Left lobe of liver (tissue), 2 donors: ENCODE measurements around the gene GATA3. TPM values are rescaled to one million over a fixed set of nuclear protein-coding genes. Genes with fewer than 3 reads are reported as not detected.

Experiments
- ATAC-seq: fragments of 200-7000 bp; cut with Tn5 transposase; one replicate; pipeline ENCODE4 v1.9.1; 2020; ENCODE audit warnings: mild to moderate bottlenecking, moderate library complexity
- DNase-seq: peaks from one replicate; pipeline ENCODE4 v3.0.0-alpha.2; 2020; ENCODE audit warnings: low spot score
- total RNA-seq: library from RNA; stranded (reverse); gene quantifications from one replicate; pipeline ENCODE4 v1.2.1, GENCODE V29; 2021
- donor health status: DM: no; HTN: no; CAD: no; lungs with moderate emphysema.
- donor health status: DM: no; HTN: yes; CAD: no.

GATA3 gene
- total RNA-seq, 1 donor from 2014 or later, result 0.88 TPM

- DNase-seq (peak; percentile 85), ATAC-seq (peak; percentile 75)
Measured at GRCh38 chr10:8050556-8051108, 3.9 kb upstream of the GATA3 start.

GRCh38 chr10:8051109-8051821 is 3.2 kb upstream of the GATA3 start:
- ATAC-seq (no peak), DNase-seq (no peak)

GRCh38 chr10:8051851-8052257 is 2.6 kb upstream of the GATA3 start:
- no peak for ATAC-seq
- DNase-seq, result no peak

- ATAC-seq (no peak), DNase-seq (no peak)
Measured at GRCh38 chr10:8052341-8052955, 2.0 kb upstream of the GATA3 start.

- DNase-seq (no peak), ATAC-seq (no peak)
Measured at GRCh38 chr10:8052956-8053445, 1.5 kb upstream of the GATA3 start.

- ATAC-seq (peak; percentile 80), DNase-seq (peak; percentile 84)
Measured at GRCh38 chr10:8053446-8054243, 843 bp upstream of the GATA3 start.

- DNase-seq, result no peak
Measured at GRCh38 chr10:8054244-8054493, 319 bp upstream of the GATA3 start.

GRCh38 chr10:8055420-8056349 is 1.2 kb downstream of the GATA3 start:
- ATAC-seq (no peak), DNase-seq (no peak)

More at GRCh38 chr10:8054244-8054493, 319 bp upstream of the GATA3 start:
- ATAC-seq, result no peak

GRCh38 chr10:8056378-8056777 is 1.9 kb downstream of the GATA3 start:
- no peak for ATAC-seq
- DNase-seq, result no peak

- DNase-seq, result no peak
- ATAC-seq, result no peak
Measured at GRCh38 chr10:8056871-8057331, 2.4 kb downstream of the GATA3 start.

GRCh38 chr10:8057636-8058273 is 3.3 kb downstream of the GATA3 start:
- ATAC-seq (peak; percentile 16), DNase-seq (no peak)

GRCh38 chr10:8058274-8059111 is 4.0 kb downstream of the GATA3 start:
- no peak for ATAC-seq
- DNase-seq, result no peak

GRCh38 chr10:8059191-8059936 is 4.9 kb downstream of the GATA3 start:
- no peak for ATAC-seq
- DNase-seq, result no peak

GRCh38 chr10:8060010-8060703 is 5.7 kb downstream of the GATA3 start:
- ATAC-seq (no peak), DNase-seq (no peak)

GRCh38 chr10:8060704-8061121 is 6.2 kb downstream of the GATA3 start:
- ATAC-seq (no peak), DNase-seq (no peak)

- DNase-seq, result no peak
- ATAC-seq, result no peak
Measured at GRCh38 chr10:8061274-8062211, 7.1 kb downstream of the GATA3 start.
